Adrenal gland (tissue), 12 donors: Measurements from ENCODE around the gene THAP4. TPM values are rescaled to one million over a fixed set of nuclear protein-coding genes. Genes with fewer than 3 reads are reported as not detected.

Experiments
- DNase-seq, 7 donors: peaks; one replicate each; pipeline ENCODE4 v3.0.0-alpha.2; 2019 to 2020
- H3K27ac ChIP-seq, 5 donors: fragments of 200-600 bp; sonication (generic) in 4 of 5; 1 replicate in 3 of 5; 2 replicates in 2 of 5; pipeline versions ENCODE4 v1.5.1 to v1.8.0; 2016 to 2020; ENCODE audit warnings: mild to moderate bottlenecking in 1 of 5
- H3K27me3 ChIP-seq: fragments of 200-600 bp; 2 replicates; pipeline ENCODE4 v1.8.0; 2021
- H3K36me3 ChIP-seq, 2 donors: fragments of 200-600 bp; replicated peaks in 1 of 2; 1 replicate in 1 of 2; 2 replicates in 1 of 2; pipeline versions ENCODE4 v1.5.1 to v1.8.0; 2018 to 2022
- H3K4me1 ChIP-seq, 2 donors: fragments of 200-600 bp; replicated peaks in 1 of 2; 1 replicate in 1 of 2; 2 replicates in 1 of 2; pipeline versions ENCODE4 v1.5.1 to v1.8.0; 2018 to 2021
- H3K4me3 ChIP-seq, 4 donors: fragments of 200-600 bp; sonication (generic) in 3 of 4; one replicate each; pipeline ENCODE4 v1.5.1; 2016 to 2018
- H3K9me3 ChIP-seq, 3 donors: fragments of 200-600 bp; sonication (generic) in 1 of 3; replicated peaks in 1 of 3; 1 replicate in 2 of 3; 2 replicates in 1 of 3; pipeline versions ENCODE4 v1.5.1 to v1.8.0; 2016 to 2021
- CTCF ChIP-seq, 6 experiments: fragments of 450-650 bp in 4 of 6; fragments of 200-600 bp in 2 of 6; sonication (generic) in 1 of 6; IDR thresholded peaks; 1 replicate in 5 of 6; 2 replicates in 1 of 6; pipeline versions ENCODE4 v1.5.1 to v1.8.0; 2016 to 2021; ENCODE audit warnings: antibody characterized with exemption in 6 of 6, mild to moderate bottlenecking in 2 of 6, moderate library complexity in 1 of 6
- POLR2A ChIP-seq, 2 donors: fragments of 450-650 bp; IDR thresholded peaks; one replicate each; pipeline ENCODE4 v1.6.1; 2017; ENCODE audit warnings: antibody characterized with exemption in 2 of 2, mild to moderate bottlenecking in 2 of 2, moderate library complexity in 1 of 2
- WGBS, 4 donors: extraction: QIAGEN DNeasy Blood & Tissue Kit in 2 of 4; methylation state at CpG; one replicate each; pipeline versions ENCODE4 v1.1.5 to v1.1.7; 2013 to 2017; 5-methylcytosine and 5-hydroxymethylcytosine counted together
- intact Hi-C, 2 donors: fragments of 100-400 bp; cut with DNase I; formaldehyde crosslinking; loops; one replicate each; pipeline versions ENCODE4 v1.14.1 to v1.15.0; 2022 to 2023
- polyA plus RNA-seq, 3 donors: library from polyadenylated mRNA; stranded (reverse); fragments of 200-250 nt in 2 of 3; fragments of 350-450 nt in 1 of 3; fragmentation: Illumina TruSeq in 1 of 3; extraction: RNeasy Lipid Tissue Mini Kit (QIAGEN cat#74804) in 1 of 3; gene quantifications; one replicate each; pipeline ENCODE4 v1.2.3, GENCODE V29; 2013 to 2014
- total RNA-seq, 9 donors: library from RNA; depleted of rRNA in 4 of 9; stranded (reverse); fragments of >200 nt in 4 of 9; fragments of 120-200 nt in 1 of 9; fragmentation: NEBNext Ultra II Directional in 1 of 9; extraction: Animal tissue kit (Norgen Biotek cat#: 25700) in 1 of 9; gene quantifications; one replicate each; pipeline versions ENCODE4 v1.1.0 to v1.2.4, GENCODE V29; 2013 to 2023
- donor health status: healthy with polysubstance abuse.
- donor health status: Bipolar disorder and iron deficiency.
- donor health status: DM: yes; HTN: yes; CAD: no.
- donor health status: DM: no; HTN: no; CAD: no.
- donor health status: DM: no; HTN: no; CAD: no.
- donor health status: DM: yes; HTN: yes; CAD: no.

The THAP4 gene
- total and polyA plus RNA-seq, 12 donors: 23.9 to 62.9 (median 41.1) TPM

DNA sequence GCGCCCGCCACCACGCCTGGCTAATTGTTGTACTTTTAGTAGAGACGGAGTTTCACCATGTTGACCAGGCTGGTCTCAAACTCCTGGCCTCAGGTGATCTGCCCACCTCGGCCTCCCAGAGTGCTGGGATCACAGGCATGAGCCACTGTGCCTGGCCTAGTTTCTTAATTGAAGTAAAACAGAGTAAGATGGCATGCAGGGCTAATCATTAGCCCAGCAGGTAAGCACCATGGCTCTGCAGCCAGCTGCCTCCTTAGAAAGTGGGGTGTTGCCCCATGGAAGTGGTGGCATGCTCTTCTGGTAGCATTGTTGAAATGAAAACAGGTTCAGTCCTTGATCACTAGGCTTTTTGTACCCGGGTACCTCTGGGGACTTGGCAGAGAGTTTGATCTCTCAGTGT lies 13.0 kb upstream of the THAP4 start:
- no peak for DNase-seq
- intact Hi-C loops: no loop called here
- Histone ChIP-seq H3K27me3 (no peaks in the 10 kb centered on the region), H3K4me3 (no peak overlapping the region), H3K36me3 (peaks cover 0 to 32% of the 10 kb centered on the region in 2 donors), H3K4me1 (no peaks in the 10 kb centered on the region), H3K27ac (no peak overlapping the region), H3K9me3 (no peaks in the 10 kb centered on the region)
- TF ChIP-seq CTCF (IDR thresholded peaks at IDR 0.05) (no peak), POLR2A (IDR thresholded peaks at IDR 0.05) (no peak)
- WGBS, 4 donors: 92 to 96% (median 92%) methylated on average over 6 of the region's 6 CpGs

DNA sequence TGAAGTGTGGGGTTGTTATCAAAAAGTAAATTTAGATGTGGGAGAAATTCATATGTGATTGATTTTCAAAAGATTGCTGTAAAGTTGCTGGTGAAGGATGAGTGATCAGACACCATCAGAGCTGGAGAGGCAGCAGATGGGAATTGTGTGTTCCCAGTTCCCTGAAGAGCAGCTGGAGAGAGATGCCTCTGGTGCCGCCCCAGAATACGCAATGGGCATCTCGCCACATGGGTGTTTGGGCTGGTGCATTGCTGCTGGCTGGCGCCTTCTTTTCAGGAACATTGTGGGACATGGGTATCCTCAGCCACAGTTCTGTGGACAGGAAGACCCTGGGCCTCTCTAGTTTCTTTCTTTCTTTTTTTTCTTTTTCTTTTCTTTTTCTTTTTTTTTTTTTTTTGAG lies 12.4 kb upstream of the THAP4 start:
- Histone ChIP-seq H3K4me1 (no peaks in the 10 kb centered on the region), H3K27ac (no peak overlapping the region), H3K36me3 (peaks cover 0 to 27% of the 10 kb centered on the region in 2 donors), H3K9me3 (no peaks in the 10 kb centered on the region), H3K4me3 (no peak overlapping the region), H3K27me3 (no peaks in the 10 kb centered on the region)
- intact Hi-C loops: no loop called here
- TF ChIP-seq POLR2A (IDR thresholded peaks at IDR 0.05) (no peak), CTCF (IDR thresholded peaks at IDR 0.05) (no peak)
- DNase-seq: no peak
- 86 to 93% (median 91%) methylated on average over 4 of the region's 4 CpGs for WGBS, 4 donors

GRCh38 chr2:241648453-241648852 lies 11.5 kb upstream of the THAP4 start:
- no peaks in the 10 kb centered on the region for H3K4me1 ChIP-seq
- intact Hi-C loops: no loop called here
- H3K36me3 ChIP-seq: peaks cover 0 to 23% of the 10 kb centered on the region in 2 donors
- H3K4me3 ChIP-seq: no peak overlapping the region
- TF ChIP-seq POLR2A (IDR thresholded peaks at IDR 0.05) (no peak), CTCF (IDR thresholded peaks at IDR 0.05) (no peak)
- no peak for DNase-seq
- 80 to 87% (median 85%) methylated on average over 5 to 6 of the region's 6 CpGs for WGBS, 4 donors
- no peak overlapping the region for H3K27ac ChIP-seq
- H3K9me3 ChIP-seq: no peaks in the 10 kb centered on the region
- no peaks in the 10 kb centered on the region for H3K27me3 ChIP-seq

GRCh38 chr2:241645915-241646645 lies 9.1 kb upstream of the THAP4 start:
- Histone ChIP-seq H3K4me3 (no peak overlapping the region), H3K27me3 (no peaks in the 10 kb centered on the region), H3K36me3 (peaks cover 0 to under 1% of the 10 kb centered on the region in 2 donors), H3K27ac (no peak overlapping the region), H3K9me3 (no peaks in the 10 kb centered on the region), H3K4me1 (no peaks in the 10 kb centered on the region)
- intact Hi-C loops: no loop called here
- no peak for DNase-seq
- 93 to 95% (median 94%) methylated on average over 14 of the region's 14 CpGs for WGBS, 4 donors
- no peak for TF ChIP-seq CTCF (IDR thresholded peaks at IDR 0.05)
- TF ChIP-seq POLR2A (IDR thresholded peaks at IDR 0.05): no peak
